ENCODE data around the gene APEH. TPM values are rescaled to one million over a fixed set of nuclear protein-coding genes. Genes with fewer than 3 reads are reported as not detected.

APEH gene
- total RNA-seq, 1 donor from 2014 or later: 88.5 TPM

DNA sequence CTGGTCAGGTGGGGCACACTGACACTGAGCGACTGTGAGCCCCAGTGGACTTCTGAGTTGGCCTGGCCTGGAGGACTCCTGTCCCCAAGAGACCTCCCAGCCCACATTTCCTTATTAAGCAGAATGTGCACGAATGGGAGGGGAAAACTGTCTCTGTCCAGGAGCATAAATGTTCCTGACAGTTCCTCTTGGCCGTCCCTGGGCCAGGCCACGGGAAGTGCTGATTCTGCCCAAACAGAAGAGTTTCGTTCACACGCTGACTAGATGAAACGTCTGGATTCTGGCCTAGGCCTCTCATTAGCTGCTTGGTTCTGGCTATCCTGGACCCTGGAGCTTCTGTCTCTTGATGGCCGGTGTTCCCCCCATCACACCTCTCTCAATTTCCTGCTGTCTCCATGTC, 29.5 kb upstream of the APEH start:
- Histone ChIP-seq H3K9me3 (no peaks in the 10 kb centered on the region), H3K27ac (no peak overlapping the region), H3K4me3 (no peak overlapping the region), H3K27me3 (no peaks in the 10 kb centered on the region), H3K36me3 (no peaks in the 10 kb centered on the region), H3K4me1 (no peaks in the 10 kb centered on the region)
- ATAC-seq: no peak
- no peak for DNase-seq
- intact Hi-C loops (cut with DNase I): no loop called here
- TF ChIP-seq, protein P1, sequence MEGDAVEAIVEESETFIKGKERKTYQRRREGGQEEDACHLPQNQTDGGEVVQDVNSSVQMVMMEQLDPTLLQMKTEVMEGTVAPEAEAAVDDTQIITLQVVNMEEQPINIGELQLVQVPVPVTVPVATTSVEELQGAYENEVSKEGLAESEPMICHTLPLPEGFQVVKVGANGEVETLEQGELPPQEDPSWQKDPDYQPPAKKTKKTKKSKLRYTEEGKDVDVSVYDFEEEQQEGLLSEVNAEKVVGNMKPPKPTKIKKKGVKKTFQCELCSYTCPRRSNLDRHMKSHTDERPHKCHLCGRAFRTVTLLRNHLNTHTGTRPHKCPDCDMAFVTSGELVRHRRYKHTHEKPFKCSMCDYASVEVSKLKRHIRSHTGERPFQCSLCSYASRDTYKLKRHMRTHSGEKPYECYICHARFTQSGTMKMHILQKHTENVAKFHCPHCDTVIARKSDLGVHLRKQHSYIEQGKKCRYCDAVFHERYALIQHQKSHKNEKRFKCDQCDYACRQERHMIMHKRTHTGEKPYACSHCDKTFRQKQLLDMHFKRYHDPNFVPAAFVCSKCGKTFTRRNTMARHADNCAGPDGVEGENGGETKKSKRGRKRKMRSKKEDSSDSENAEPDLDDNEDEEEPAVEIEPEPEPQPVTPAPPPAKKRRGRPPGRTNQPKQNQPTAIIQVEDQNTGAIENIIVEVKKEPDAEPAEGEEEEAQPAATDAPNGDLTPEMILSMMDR (IDR thresholded peaks at IDR 0.05): no peak

DNA sequence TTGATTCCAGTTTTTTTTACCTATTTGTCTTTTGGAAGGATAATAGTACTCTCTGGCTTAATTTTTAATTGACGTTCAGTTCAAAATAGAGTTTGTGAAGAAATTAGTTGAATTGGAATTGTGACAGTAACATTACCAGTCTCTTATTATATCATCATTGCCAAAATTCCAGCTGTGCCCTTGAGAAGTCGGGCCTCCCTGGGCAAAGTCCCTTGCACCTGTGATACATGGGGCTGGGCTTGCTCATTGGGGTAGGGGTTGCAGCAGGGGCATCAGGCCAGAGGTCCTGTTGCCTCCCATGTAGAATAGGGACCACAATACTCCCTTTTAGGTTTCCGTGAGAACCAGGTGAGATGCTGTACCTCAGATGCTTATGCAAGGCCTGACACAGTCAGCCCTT, 27.9 kb upstream of the APEH start:
- Histone ChIP-seq H3K27me3 (no peaks in the 10 kb centered on the region), H3K4me3 (no peak overlapping the region), H3K4me1 (no peaks in the 10 kb centered on the region), H3K9me3 (no peaks in the 10 kb centered on the region), H3K36me3 (no peaks in the 10 kb centered on the region), H3K27ac (no peak overlapping the region)
- TF ChIP-seq, protein P1 (IDR thresholded peaks at IDR 0.05): no peak
- intact Hi-C loops (cut with DNase I): no loop called here
- DNase-seq (no peak), ATAC-seq (no peak)

DNA sequence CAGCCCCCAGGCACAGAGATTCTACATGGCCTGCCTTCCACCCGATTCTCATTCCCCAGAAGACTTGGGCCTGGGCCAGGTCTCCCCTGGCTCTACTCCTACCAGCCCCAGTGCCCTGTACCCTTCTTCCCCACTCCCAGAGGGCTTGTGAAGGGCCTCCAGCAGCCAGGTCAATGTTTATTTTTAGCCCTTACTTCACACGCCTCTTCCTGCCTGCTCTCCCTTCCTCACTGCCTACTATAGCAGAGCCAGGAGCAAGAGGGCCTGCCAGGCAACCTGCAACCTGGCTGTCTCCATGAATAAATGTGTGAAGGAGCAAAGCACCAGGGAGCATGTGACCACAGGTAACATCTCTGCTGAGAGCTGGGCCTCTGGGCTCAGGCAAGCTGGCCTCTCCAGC, 26.4 kb upstream of the APEH start:
- no peak overlapping the region for H3K4me3 ChIP-seq
- peak; percentile 28 for ATAC-seq
- no peaks in the 10 kb centered on the region for H3K4me1 ChIP-seq
- no peak overlapping the region for H3K27ac ChIP-seq
- TF ChIP-seq, protein P1 (IDR thresholded peaks at IDR 0.05): no peak
- no peaks in the 10 kb centered on the region for H3K9me3 ChIP-seq
- H3K36me3 ChIP-seq: no peaks in the 10 kb centered on the region
- no peak for DNase-seq
- intact Hi-C loops (cut with DNase I): no loop called here
- H3K27me3 ChIP-seq: no peaks in the 10 kb centered on the region

DNA sequence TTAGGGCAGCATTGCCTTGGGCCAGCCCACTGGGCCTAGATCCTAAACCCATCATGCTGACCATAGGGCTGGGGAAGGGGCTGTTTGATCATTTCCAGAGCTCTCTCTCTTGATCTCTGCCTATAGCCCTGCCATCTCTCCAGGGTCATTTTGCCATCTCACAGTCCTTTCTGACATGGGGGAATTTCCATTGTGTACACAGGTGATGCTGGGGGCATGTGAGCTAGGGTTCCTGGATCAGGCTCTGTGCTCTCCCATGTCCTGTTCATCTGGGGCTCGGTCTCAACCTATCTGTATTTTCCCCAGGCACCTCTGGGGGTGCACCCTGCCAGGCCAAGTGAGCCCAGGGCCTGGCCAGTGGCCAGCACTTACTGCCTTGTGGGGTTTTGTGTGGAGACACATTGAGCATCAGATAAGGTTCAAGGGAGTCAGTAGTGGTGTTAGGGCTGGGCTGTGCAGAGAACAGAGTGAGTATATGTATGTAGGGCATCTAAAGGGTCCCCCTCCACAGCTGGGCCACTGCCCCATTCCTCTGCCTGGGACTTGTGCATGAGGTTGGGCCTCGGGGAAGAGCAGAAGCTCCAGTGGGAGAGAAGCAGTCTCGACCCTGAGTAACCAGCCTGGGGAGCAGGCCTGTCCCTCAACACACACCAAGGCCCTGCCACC, 25.7 kb upstream of the APEH start:
- no peaks in the 10 kb centered on the region for H3K4me1 ChIP-seq
- H3K9me3 ChIP-seq: no peaks in the 10 kb centered on the region
- no peak overlapping the region for H3K4me3 ChIP-seq
- H3K36me3 ChIP-seq: no peaks in the 10 kb centered on the region
- DNase-seq (no peak), ATAC-seq (no peak)
- TF ChIP-seq, protein P1 (IDR thresholded peaks at IDR 0.05): no peak
- no peak overlapping the region for H3K27ac ChIP-seq
- no peaks in the 10 kb centered on the region for H3K27me3 ChIP-seq
- intact Hi-C loops (cut with DNase I): no loop called here

DNA sequence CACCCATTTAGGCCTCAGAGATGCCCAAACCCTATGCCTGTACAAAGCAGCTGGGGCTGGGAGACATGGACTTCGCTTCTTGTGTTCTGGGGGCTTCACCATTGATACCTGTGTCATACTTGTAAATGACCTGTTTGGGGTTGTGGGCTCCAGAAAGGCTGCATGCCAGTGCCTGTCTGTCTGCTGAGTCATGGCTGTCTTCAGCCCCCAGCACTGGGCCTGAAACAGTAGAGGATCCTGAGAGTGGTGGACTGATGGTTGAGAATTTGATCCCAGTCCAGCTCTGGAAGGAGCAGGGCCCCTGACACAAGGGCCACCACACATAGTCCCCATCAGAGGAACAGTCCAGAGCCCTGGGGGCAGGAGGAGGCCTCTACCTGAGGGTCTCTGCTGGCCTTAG, 24.6 kb upstream of the APEH start:
- Histone ChIP-seq H3K27ac (no peak overlapping the region), H3K9me3 (no peaks in the 10 kb centered on the region), H3K4me3 (no peak overlapping the region), H3K4me1 (no peaks in the 10 kb centered on the region), H3K27me3 (no peaks in the 10 kb centered on the region), H3K36me3 (no peaks in the 10 kb centered on the region)
- ATAC-seq: no peak
- TF ChIP-seq, protein P1 (IDR thresholded peaks at IDR 0.05): no peak
- no peak for DNase-seq
- intact Hi-C loops (cut with DNase I): no loop called here

DNA sequence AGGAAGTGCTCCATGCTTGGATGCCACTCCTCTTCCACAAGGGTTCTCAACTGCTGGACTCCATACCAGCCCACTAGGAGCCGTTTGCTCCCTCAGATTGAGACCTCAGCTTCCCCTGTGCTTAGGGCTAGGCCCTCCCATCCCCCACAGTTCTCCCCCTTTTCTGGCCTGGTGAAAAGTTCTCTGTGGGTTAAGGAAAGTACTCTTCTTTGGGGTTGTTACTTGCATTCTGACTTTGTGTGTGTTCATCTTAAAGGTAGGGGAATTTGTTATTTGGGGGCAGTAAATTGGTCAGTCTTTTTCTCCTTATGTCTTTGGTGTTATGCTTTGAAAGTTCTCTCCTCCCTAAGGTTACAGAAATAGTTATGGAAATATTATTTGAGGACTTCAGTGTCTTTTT, 24.0 kb upstream of the APEH start:
- intact Hi-C loops (cut with DNase I): no loop called here

More for the DNA sequence above, 24.0 kb upstream of the APEH start:
- Histone ChIP-seq H3K36me3 (no peaks in the 10 kb centered on the region), H3K4me3 (no peak overlapping the region), H3K27me3 (no peaks in the 10 kb centered on the region), H3K9me3 (no peaks in the 10 kb centered on the region), H3K4me1 (no peaks in the 10 kb centered on the region), H3K27ac (no peak overlapping the region)
- no peak for DNase-seq
- ATAC-seq: no peak
- TF ChIP-seq, protein P1 (IDR thresholded peaks at IDR 0.05): no peak

Data from upper lobe of right lung (tissue), 1 donor.